ENCODE data around the gene BSN.

DNA sequence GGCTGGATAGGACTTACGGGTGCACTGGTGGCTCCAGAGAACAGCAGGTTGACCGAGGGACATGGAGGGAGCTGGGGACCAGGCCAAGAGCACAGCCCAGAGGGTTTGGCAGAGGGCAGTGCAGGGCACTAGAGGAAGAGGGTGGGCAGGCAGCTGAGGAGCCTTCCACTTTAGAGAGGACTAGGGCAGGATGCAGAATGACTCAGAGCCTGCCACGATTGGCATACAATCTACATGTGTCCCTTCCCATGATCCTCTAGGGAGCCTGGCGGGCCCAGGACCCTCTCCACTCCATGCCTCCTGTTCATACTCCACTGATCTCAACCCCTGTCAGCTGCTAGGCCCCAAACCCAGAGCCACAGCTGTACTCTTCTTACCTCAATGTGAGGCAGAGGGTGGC lies 105.5 kb downstream of the BSN start:
- TF ChIP-seq, protein P1, sequence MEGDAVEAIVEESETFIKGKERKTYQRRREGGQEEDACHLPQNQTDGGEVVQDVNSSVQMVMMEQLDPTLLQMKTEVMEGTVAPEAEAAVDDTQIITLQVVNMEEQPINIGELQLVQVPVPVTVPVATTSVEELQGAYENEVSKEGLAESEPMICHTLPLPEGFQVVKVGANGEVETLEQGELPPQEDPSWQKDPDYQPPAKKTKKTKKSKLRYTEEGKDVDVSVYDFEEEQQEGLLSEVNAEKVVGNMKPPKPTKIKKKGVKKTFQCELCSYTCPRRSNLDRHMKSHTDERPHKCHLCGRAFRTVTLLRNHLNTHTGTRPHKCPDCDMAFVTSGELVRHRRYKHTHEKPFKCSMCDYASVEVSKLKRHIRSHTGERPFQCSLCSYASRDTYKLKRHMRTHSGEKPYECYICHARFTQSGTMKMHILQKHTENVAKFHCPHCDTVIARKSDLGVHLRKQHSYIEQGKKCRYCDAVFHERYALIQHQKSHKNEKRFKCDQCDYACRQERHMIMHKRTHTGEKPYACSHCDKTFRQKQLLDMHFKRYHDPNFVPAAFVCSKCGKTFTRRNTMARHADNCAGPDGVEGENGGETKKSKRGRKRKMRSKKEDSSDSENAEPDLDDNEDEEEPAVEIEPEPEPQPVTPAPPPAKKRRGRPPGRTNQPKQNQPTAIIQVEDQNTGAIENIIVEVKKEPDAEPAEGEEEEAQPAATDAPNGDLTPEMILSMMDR (IDR thresholded peaks at IDR 0.05), result no peak
- TF ChIP-seq POLR2A (IDR thresholded peaks at IDR 0.05), result no peak

Measured in gastroesophageal sphincter (tissue), 3 donors.